K562 (cell line): ENCODE data around the gene NR1H3. TPM values are rescaled to one million over a fixed set of nuclear protein-coding genes. Genes with fewer than 3 reads are reported as not detected.

Experiments used
- ARID1B ChIP-seq: fragments of 450-650 bp; IDR thresholded peaks from 2 replicates; pipeline ENCODE4 v1.6.1; 2016; ENCODE audit warnings: antibody characterized with exemption, mild to moderate bottlenecking, inconsistent platforms
- CBFA2T2 ChIP-seq: fragments of 450-650 bp; conservative IDR thresholded peaks from 2 replicates; pipeline ENCODE4 v1.6.1; 2017; ENCODE audit warnings: mild to moderate bottlenecking
- CBFB ChIP-seq: sonication (generic); formaldehyde crosslinking; IDR thresholded peaks from 2 replicates; pipeline ENCODE4 v1.4.0; 2020; ENCODE audit warnings: mild to moderate bottlenecking, missing genetic modification reagents
- FOXK2 ChIP-seq, 2 experiments: fragments of 450-650 bp; IDR thresholded peaks in 1 of 2; conservative IDR thresholded peaks in 1 of 2; 2 replicates each; pipeline ENCODE4 v1.6.1; 2016; ENCODE audit warnings: low read depth in 2 of 2, mild to moderate bottlenecking in 1 of 2
- GTF2E2 ChIP-seq: fragments of 200-800 bp; sonication (Bioruptor generic); IDR thresholded peaks from 2 replicates; pipeline ENCODE4 v1.6.1; 2016; ENCODE audit warnings: missing genetic modification characterization, missing compliant biosample characterization
- MXI1 ChIP-seq: IDR thresholded peaks from 2 replicates; pipeline ENCODE4 v1.6.1; 2011; ENCODE audit warnings: low read depth, mild to moderate bottlenecking, improper control_type of control experiment, low read length
- RHOXF2B ChIP-seq: fragments of 250-450 bp; sonication (Bioruptor Pico); conservative IDR thresholded peaks from 2 replicates; pipeline ENCODE4 v1.5.1; 2021
- SRF ChIP-seq, 2 experiments: fragments of 250-450, 450-650 bp in 1 of 2; sonication (Bioruptor Pico) in 1 of 2; sonication (generic) in 1 of 2; formaldehyde crosslinking; IDR thresholded peaks; 2 replicates each; pipeline versions ENCODE4 v1.5.0 to v1.5.1; 2020 to 2022; ENCODE audit warnings: mild to moderate bottlenecking in 1 of 2, missing genetic modification reagents in 1 of 2
- TEAD4 ChIP-seq, 2 experiments: sonication (generic) in 1 of 2; formaldehyde crosslinking in 1 of 2; IDR thresholded peaks; 2 replicates each; pipeline versions ENCODE4 v1.6.1 to v1.8.0; 2012 to 2022; ENCODE audit warnings: borderline replicate concordance in 1 of 2, inconsistent platforms in 1 of 2, low read length in 1 of 2, mild to moderate bottlenecking in 1 of 2, missing genetic modification reagents in 1 of 2
- TRIM24 ChIP-seq, 2 experiments: fragments of 450-650 bp; IDR thresholded peaks; 2 replicates each; pipeline ENCODE4 v1.6.1; 2016
- XRCC3 ChIP-seq: fragments of 450-650 bp; IDR thresholded peaks from 2 replicates; pipeline ENCODE4 v1.6.1; 2017; ENCODE audit warnings: mild to moderate bottlenecking, moderate library complexity
- ZNF263 ChIP-seq: sonication (generic); formaldehyde crosslinking; IDR thresholded peaks from 2 replicates; pipeline ENCODE4 v1.8.0; 2022; ENCODE audit warnings: mild to moderate bottlenecking, missing genetic modification reagents, borderline replicate concordance
- ZSCAN29 ChIP-seq: fragments of 450-650 bp; IDR thresholded peaks from 2 replicates; pipeline ENCODE4 v1.6.1; 2017
- polyA plus RNA-seq, 8 experiments: library from polyadenylated mRNA; depleted of rRNA in 4 of 8; stranded (reverse) in 5 of 8; unstranded in 3 of 8; fragments of >200 nt; fragmentation: Nextera tagmentation in 2 of 8; fragmentation: Illumina TruSeq in 1 of 8; extraction: Ambion mirVana in 2 of 8; extraction: Trizol in 1 of 8; gene quantifications; 2 replicates each; pipeline versions ENCODE4 v1.2.1 to v1.2.3, GENCODE V29; 2011 to 2014; ENCODE audit warnings: inconsistent platforms in 1 of 8, missing spikeins in 1 of 8
- total RNA-seq, 7 experiments: library from RNA; depleted of rRNA in 6 of 7; stranded (reverse); fragments of >200 nt in 6 of 7; fragmentation: Illumina TruSeq in 2 of 7; extraction: Trizol in 2 of 7; gene quantifications; 2 replicates each; pipeline versions ENCODE4 v1.2.1 to v1.2.3, GENCODE V29; 2011 to 2021; ENCODE audit warnings: low replicate concordance in 1 of 7
- TF ChIP-seq, protein P1 (sequence below): fragments of 450-650 bp; formaldehyde crosslinking; IDR thresholded peaks from 2 replicates; pipeline ENCODE4 v1.4.0; 2022; ENCODE audit warnings: missing genetic modification characterization
- TF ChIP-seq, protein P2 (sequence below): fragments of 250-450 bp; sonication (Bioruptor Pico); IDR thresholded peaks from 2 replicates; pipeline ENCODE4 v1.5.0; 2021; ENCODE audit warnings: mild to moderate bottlenecking, moderate library complexity
- TF ChIP-seq, protein P3 (sequence below): fragments of 450-650 bp; IDR thresholded peaks from one replicate; pipeline ENCODE4 v1.6.1; 2018; ENCODE audit warnings: mild to moderate bottlenecking, moderate library complexity; ENCODE audit not compliant: partially characterized antibody
- TF ChIP-seq, protein P4 (sequence below): fragments of 450-650 bp; formaldehyde crosslinking; IDR thresholded peaks from 2 replicates; pipeline ENCODE4 v1.4.0; 2020; ENCODE audit warnings: mild to moderate bottlenecking
- TF ChIP-seq, protein P5 (sequence below): fragments of 150-350 bp; IDR thresholded peaks from 2 replicates; pipeline ENCODE4 v1.6.1; 2014; ENCODE audit warnings: low read depth, mild to moderate bottlenecking, low read length, borderline replicate concordance

Gene NR1H3
- total and polyA plus RNA-seq, 9 of the 15 experiments (the other 6 are each of a cell fraction or from before 2014, with no cell fraction given), result 8.2 to 26.0 (median 11.9) TPM

DNA sequence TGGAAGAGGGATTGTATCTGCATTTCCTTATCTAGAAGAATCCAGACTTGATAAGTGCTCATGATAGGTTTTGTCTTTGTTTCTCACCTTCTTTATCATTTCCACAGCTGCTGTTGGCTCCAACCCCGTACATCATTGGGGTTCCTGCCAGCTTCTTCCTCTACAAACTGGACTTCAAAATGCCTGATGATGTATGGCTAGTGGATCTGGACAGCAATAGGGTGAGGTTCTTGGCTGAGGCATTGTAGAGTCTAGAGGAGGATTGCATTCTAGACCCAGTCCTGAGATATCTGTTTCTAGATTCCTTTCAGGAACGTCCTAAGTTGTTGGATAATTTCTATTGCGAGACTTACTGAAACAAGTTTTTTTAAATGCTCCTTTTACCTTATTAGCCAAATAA, 20.3 kb downstream of the NR1H3 start (continued):
- TF ChIP-seq RHOXF2B (CRISPR knock-in tag) (no peak), ARID1B (0 out of 2 replicates have a peak, but pooled peaks have one; percentile 39), FOXK2 (conservative IDR thresholded peaks at IDR 0.05 in 1 of 2, IDR thresholded peaks at IDR 0.05 in 1 of 2; ENCODE audit: low read depth in 2 of 2) (no peak), TEAD4 (IDR thresholded peaks at IDR 0.05; ENCODE audit: low read length) (peak; percentile 43; the same call in 1 of the 2 replicates), TEAD4 (CRISPR knock-in tag; IDR thresholded peaks at IDR 0.05; ENCODE audit: borderline replicate concordance) (no peak), GTF2E2 (no peak), MXI1 (no peak), CBFA2T2 (peak; percentile 37), ZNF263 (CRISPR knock-in tag) (no peak), CBFB (CRISPR knock-in tag) (no peak), TRIM24 (IDR thresholded peaks at IDR 0.05) (no peak), SRF (CRISPR knock-in tag; IDR thresholded peaks at IDR 0.05) (0 out of 4 replicates have a peak, but pooled peaks of 1 of the 2 experiments have one; percentile 28), XRCC3 (no peak), ZSCAN29 (no peak)
- TF ChIP-seq, protein P1, sequence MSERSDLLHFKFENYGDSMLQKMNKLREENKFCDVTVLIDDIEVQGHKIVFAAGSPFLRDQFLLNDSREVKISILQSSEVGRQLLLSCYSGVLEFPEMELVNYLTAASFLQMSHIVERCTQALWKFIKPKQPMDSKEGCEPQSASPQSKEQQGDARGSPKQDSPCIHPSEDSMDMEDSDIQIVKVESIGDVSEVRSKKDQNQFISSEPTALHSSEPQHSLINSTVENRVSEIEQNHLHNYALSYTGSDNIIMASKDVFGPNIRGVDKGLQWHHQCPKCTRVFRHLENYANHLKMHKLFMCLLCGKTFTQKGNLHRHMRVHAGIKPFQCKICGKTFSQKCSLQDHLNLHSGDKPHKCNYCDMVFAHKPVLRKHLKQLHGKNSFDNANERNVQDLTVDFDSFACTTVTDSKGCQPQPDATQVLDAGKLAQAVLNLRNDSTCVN (CRISPR knock-in tag), result no peak
- TF ChIP-seq, protein P2, sequence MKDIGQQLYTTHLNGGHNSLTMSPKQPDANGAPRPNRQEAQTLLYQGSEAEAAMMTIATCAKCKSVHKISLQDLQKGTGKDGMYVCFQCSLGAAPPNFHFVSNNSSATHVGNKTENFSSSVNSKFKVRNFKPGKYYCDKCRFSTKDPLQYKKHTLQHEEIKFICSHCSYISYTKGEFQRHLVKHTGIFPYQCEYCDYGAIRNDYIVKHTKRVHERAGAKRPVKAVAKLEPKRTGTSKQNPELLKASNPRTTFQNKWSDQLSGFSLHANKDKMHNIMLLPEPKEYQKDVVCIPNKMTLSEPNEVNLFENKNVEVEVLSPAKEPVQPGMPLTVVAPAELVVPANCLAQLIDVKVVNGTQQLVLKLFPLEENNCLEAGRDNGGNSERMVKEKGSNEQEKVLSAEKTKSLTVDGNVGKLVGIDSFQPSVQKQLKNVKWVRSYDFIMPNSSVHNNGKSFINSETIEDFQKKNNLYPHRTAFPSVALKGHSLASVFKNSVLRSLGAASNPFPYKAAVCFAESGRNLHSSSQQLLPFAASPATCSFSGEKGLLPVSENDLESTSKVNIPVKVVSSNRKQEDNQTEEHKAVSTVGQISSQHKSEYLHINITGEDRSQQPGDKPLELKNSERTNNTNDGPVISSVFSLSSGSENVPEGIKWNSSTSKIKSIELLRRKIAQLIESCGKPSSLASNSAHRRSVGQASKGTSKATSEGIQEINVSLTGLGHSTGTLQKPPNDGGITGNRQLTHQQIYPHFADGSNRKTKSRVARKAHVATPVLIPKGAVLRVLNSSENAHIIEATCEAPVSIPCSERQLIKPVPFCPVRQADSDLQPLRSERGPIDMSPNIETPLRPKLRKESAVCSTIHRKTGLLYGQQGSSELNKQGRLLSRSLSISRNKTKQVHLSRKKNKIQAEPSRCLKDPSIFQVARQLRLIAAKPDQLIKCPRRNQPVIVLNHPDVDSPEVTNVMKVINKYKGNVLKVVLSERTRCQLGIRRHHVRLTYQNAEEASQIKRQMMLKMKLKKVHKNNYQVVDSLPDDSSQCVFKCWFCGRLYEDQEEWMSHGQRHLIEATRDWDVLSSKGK (CRISPR knock-in tag), result no peak
- TF ChIP-seq, protein P3, sequence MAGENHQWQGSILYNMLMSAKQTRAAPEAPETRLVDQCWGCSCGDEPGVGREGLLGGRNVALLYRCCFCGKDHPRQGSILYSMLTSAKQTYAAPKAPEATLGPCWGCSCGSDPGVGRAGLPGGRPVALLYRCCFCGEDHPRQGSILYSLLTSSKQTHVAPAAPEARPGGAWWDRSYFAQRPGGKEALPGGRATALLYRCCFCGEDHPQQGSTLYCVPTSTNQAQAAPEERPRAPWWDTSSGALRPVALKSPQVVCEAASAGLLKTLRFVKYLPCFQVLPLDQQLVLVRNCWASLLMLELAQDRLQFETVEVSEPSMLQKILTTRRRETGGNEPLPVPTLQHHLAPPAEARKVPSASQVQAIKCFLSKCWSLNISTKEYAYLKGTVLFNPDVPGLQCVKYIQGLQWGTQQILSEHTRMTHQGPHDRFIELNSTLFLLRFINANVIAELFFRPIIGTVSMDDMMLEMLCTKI, result no peak
- TF ChIP-seq, protein P4, sequence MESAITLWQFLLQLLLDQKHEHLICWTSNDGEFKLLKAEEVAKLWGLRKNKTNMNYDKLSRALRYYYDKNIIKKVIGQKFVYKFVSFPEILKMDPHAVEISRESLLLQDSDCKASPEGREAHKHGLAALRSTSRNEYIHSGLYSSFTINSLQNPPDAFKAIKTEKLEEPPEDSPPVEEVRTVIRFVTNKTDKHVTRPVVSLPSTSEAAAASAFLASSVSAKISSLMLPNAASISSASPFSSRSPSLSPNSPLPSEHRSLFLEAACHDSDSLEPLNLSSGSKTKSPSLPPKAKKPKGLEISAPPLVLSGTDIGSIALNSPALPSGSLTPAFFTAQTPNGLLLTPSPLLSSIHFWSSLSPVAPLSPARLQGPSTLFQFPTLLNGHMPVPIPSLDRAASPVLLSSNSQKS (CRISPR knock-in tag), result no peak
- TF ChIP-seq, protein P5, sequence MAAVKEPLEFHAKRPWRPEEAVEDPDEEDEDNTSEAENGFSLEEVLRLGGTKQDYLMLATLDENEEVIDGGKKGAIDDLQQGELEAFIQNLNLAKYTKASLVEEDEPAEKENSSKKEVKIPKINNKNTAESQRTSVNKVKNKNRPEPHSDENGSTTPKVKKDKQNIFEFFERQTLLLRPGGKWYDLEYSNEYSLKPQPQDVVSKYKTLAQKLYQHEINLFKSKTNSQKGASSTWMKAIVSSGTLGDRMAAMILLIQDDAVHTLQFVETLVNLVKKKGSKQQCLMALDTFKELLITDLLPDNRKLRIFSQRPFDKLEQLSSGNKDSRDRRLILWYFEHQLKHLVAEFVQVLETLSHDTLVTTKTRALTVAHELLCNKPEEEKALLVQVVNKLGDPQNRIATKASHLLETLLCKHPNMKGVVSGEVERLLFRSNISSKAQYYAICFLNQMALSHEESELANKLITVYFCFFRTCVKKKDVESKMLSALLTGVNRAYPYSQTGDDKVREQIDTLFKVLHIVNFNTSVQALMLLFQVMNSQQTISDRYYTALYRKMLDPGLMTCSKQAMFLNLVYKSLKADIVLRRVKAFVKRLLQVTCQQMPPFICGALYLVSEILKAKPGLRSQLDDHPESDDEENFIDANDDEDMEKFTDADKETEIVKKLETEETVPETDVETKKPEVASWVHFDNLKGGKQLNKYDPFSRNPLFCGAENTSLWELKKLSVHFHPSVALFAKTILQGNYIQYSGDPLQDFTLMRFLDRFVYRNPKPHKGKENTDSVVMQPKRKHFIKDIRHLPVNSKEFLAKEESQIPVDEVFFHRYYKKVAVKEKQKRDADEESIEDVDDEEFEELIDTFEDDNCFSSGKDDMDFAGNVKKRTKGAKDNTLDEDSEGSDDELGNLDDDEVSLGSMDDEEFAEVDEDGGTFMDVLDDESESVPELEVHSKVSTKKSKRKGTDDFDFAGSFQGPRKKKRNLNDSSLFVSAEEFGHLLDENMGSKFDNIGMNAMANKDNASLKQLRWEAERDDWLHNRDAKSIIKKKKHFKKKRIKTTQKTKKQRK, result no peak
